ACC112 (cell line): Measurements from ENCODE around the gene PDE3A.
"Not testable (repeated sequence)": the region's sequence is repeated elsewhere in the genome, so short reads cannot be mapped to it uniquely, and the experiment has no call there.

Experiments used
- H2AFZ ChIP-seq: fragments of 200-600 bp; sonication (generic); one replicate; pipeline ENCODE4 v1.6.0; 2017; ENCODE audit warnings: antibody characterized with exemption, low read length; ENCODE audit not compliant: unreplicated experiment
- H3K27ac ChIP-seq: fragments of 200-600 bp; sonication (generic); 2 replicates; pipeline ENCODE4 v1.5.1; 2014; ENCODE audit warnings: low read depth, mild to moderate bottlenecking, antibody characterized with exemption, low read length, moderate library complexity
- H3K27me3 ChIP-seq: fragments of 200-600 bp; sonication (generic); 2 replicates; pipeline ENCODE4 v1.6.1; 2014; ENCODE audit warnings: mild to moderate bottlenecking, antibody characterized with exemption, low read length, moderate library complexity, mixed read lengths; ENCODE audit not compliant: insufficient read depth
- H3K36me3 ChIP-seq: fragments of 200-600 bp; sonication (generic); 2 replicates; pipeline ENCODE4 v1.6.1; 2016; ENCODE audit warnings: mild to moderate bottlenecking, antibody characterized with exemption, low read length, moderate library complexity, mixed read lengths; ENCODE audit not compliant: insufficient read depth
- H3K4me1 ChIP-seq: fragments of 200-600 bp; sonication (generic); one replicate; pipeline ENCODE4 v1.6.1; 2016; ENCODE audit warnings: low read length, mixed read lengths; ENCODE audit not compliant: insufficient read depth, unreplicated experiment, control insufficient read depth
- H3K4me3 ChIP-seq: fragments of 200-600 bp; sonication (generic); 2 replicates; pipeline ENCODE4 v1.5.1; 2014; ENCODE audit warnings: mild to moderate bottlenecking, low read depth, low read length
- H3K79me2 ChIP-seq: fragments of 200-600 bp; sonication (generic); one replicate; pipeline ENCODE4 v1.6.0; 2016; ENCODE audit warnings: low read length; ENCODE audit not compliant: control insufficient read depth, unreplicated experiment, insufficient read depth

Gene PDE3A

GRCh38 chr12:20368114-20368650 is at the start of gene PDE3A:
PDE3A (plus strand) TSS chr12:20368537; CDS start chr12:20369285, 748 bp downstream.
- Histone ChIP-seq H2AFZ (peak within 1 kb of the TSS; percentile 100), H3K36me3 (no peaks in the 10 kb centered on the region), H3K4me3 (peak within 1 kb of the TSS; percentile 93)

GRCh38 chr12:20319366-20319765 is 49.0 kb upstream of the PDE3A start:
- H3K4me1 ChIP-seq: peaks cover 14% of the 10 kb centered on the region
- H3K27ac ChIP-seq: no peak overlapping the region
- H3K4me3 ChIP-seq: no peak overlapping the region
- no peaks in the 10 kb centered on the region for H3K27me3 ChIP-seq
- H3K36me3 ChIP-seq: no peaks in the 10 kb centered on the region
- peak overlapping the region; percentile 45 for H2AFZ ChIP-seq
- H3K79me2 ChIP-seq: no peaks in the 10 kb centered on the region

More at GRCh38 chr12:20368114-20368650, at the start of gene PDE3A:
- H3K79me2 ChIP-seq: peaks cover 24% of the 10 kb centered on the region
- H3K4me1 ChIP-seq: peaks cover 22% of the 10 kb centered on the region
- peak within 1 kb of the TSS; percentile 80 for H3K27ac ChIP-seq
- H3K27me3 ChIP-seq: no peaks in the 10 kb centered on the region

- Histone ChIP-seq H3K36me3 (no peaks in the 10 kb centered on the region), H2AFZ (peak overlapping the region; percentile 13), H3K4me1 (peaks cover 2% of the 10 kb centered on the region), H3K27me3 (no peaks in the 10 kb centered on the region), H3K4me3 (no peak overlapping the region), H3K79me2 (no peaks in the 10 kb centered on the region), H3K27ac (no peak overlapping the region)
Observed at GRCh38 chr12:20320552-20320951, 47.8 kb upstream of the PDE3A start.

GRCh38 chr12:20330826-20331505 is 37.4 kb upstream of the PDE3A start:
- not testable (repeated sequence) for H3K27ac ChIP-seq, H3K36me3 ChIP-seq, H3K79me2 ChIP-seq, H3K4me1 ChIP-seq, H2AFZ ChIP-seq, H3K27me3 ChIP-seq, H3K4me3 ChIP-seq

- Histone ChIP-seq H3K4me1 (no peaks in the 10 kb centered on the region), H3K36me3 (no peaks in the 10 kb centered on the region), H3K4me3 (no peak overlapping the region), H3K27ac (no peak overlapping the region), H2AFZ (no peak overlapping the region), H3K27me3 (no peaks in the 10 kb centered on the region), H3K79me2 (no peaks in the 10 kb centered on the region)
Observed at GRCh38 chr12:20339060-20339459, 29.3 kb upstream of the PDE3A start.

- Histone ChIP-seq H3K79me2 (no peaks in the 10 kb centered on the region), H3K27ac (peak overlapping the region; percentile 62), H3K4me3 (no peak overlapping the region), H3K27me3 (no peaks in the 10 kb centered on the region), H3K4me1 (no peaks in the 10 kb centered on the region), H3K36me3 (no peaks in the 10 kb centered on the region), H2AFZ (peak overlapping the region; percentile 62)
Observed at GRCh38 chr12:20342111-20342510, 26.2 kb upstream of the PDE3A start.

- no peaks in the 10 kb centered on the region for H3K27me3 ChIP-seq
- no peaks in the 10 kb centered on the region for H3K36me3 ChIP-seq
- peaks cover 7% of the 10 kb centered on the region for H3K4me1 ChIP-seq
- no peak overlapping the region for H2AFZ ChIP-seq
- H3K4me3 ChIP-seq: no peak overlapping the region
- no peaks in the 10 kb centered on the region for H3K79me2 ChIP-seq
- H3K27ac ChIP-seq: no peak overlapping the region
Observed at GRCh38 chr12:20345866-20346265, 22.5 kb upstream of the PDE3A start.

GRCh38 chr12:20350026-20350425 is 18.3 kb upstream of the PDE3A start:
- no peaks in the 10 kb centered on the region for H3K27me3 ChIP-seq
- H3K79me2 ChIP-seq: no peaks in the 10 kb centered on the region
- peaks cover 15% of the 10 kb centered on the region for H3K4me1 ChIP-seq
- H3K36me3 ChIP-seq: no peaks in the 10 kb centered on the region
- peak overlapping the region; percentile 92 for H3K27ac ChIP-seq
- H2AFZ ChIP-seq: peak overlapping the region; percentile 4
- peak overlapping the region; percentile 28; the same call in 1 of the 2 replicates for H3K4me3 ChIP-seq

GRCh38 chr12:20350495-20350894 is 17.8 kb upstream of the PDE3A start:
- Histone ChIP-seq H3K79me2 (no peaks in the 10 kb centered on the region), H3K4me1 (peaks cover 15% of the 10 kb centered on the region), H3K27ac (peak overlapping the region; percentile 92), H3K27me3 (no peaks in the 10 kb centered on the region), H3K4me3 (peak overlapping the region; percentile 28; the same call in 1 of the 2 replicates), H2AFZ (peak overlapping the region; percentile 4), H3K36me3 (no peaks in the 10 kb centered on the region)

- H3K79me2 ChIP-seq: no peaks in the 10 kb centered on the region
- no peak overlapping the region for H2AFZ ChIP-seq
- H3K27ac ChIP-seq: peak overlapping the region; percentile 92
- no peak overlapping the region for H3K4me3 ChIP-seq
- no peaks in the 10 kb centered on the region for H3K36me3 ChIP-seq
- no peaks in the 10 kb centered on the region for H3K27me3 ChIP-seq
- H3K4me1 ChIP-seq: peaks cover 15% of the 10 kb centered on the region
Observed at GRCh38 chr12:20351406-20351805, 16.9 kb upstream of the PDE3A start.

GRCh38 chr12:20356048-20356447 is 12.3 kb upstream of the PDE3A start:
- H3K27ac ChIP-seq: no peak overlapping the region
- H3K36me3 ChIP-seq: no peaks in the 10 kb centered on the region
- no peaks in the 10 kb centered on the region for H3K27me3 ChIP-seq
- H2AFZ ChIP-seq: no peak overlapping the region
- H3K4me3 ChIP-seq: no peak overlapping the region
- H3K79me2 ChIP-seq: no peaks in the 10 kb centered on the region
- peaks cover 5% of the 10 kb centered on the region for H3K4me1 ChIP-seq
